Skin of body (tissue), 2 donors: Measurements from ENCODE around the gene GOSR1. TPM values are rescaled to one million over a fixed set of nuclear protein-coding genes. Genes with fewer than 3 reads are reported as not detected.
"Not testable (repeated sequence)": the region's sequence is repeated elsewhere in the genome, so short reads cannot be mapped to it uniquely, and the experiment has no call there.

Source experiments
- DNase-seq: peaks from one replicate; lab custom pipeline; 2025; lab: John Stamatoyannopoulos, UW
- total RNA-seq: library from RNA; depleted of rRNA; stranded (reverse); fragments of >200 nt; gene quantifications from one replicate; pipeline ENCODE4 v1.2.3, GENCODE V29; 2014

GOSR1 gene
- total RNA-seq, 1 donor from 2014 or later, result 26.0 TPM

GRCh38 chr17:30505868-30506417, 28.7 kb downstream of the GOSR1 start:
- DNase-seq, result no peak

DNA sequence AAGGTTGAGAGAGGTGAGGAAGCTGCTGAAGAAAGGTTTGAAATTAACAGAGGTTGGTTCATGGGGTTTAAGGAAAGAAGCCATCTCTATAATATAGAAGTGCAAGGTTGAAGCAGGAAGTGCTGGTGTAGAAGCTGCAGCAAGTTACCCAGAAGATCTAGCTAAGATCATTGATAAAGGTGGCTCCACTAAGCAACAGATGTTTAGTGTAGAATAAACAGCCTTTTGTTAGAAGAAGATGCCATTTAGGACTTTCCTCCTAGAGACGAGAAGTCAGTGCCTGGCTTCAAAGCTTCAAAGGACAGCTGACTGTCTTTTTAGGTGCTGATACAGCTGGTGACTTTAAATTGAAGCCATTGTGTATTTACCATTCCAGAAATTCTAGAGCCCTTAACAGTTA, 29.3 kb downstream of the GOSR1 start:
- DNase-seq, result no peak

DNA sequence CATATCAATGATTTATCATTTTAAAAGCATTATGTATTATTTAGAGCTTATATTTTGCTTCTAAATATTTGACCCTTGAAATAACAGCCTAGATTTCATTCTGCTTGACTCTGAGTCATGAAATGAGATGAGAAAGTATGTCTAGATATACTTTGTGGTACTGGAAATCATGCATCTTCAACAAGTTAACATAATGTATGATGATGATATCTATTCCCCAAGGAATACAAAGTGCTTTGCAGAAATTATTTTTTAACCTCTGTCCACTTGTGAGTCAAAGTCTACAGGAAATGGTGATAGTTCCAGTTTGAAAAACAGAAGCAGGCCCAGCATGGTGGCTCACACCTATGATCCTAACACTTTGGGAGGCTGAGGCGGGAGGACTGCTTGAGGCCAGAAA, 36.1 kb downstream of the GOSR1 start:
- DNase-seq, result no peak

DNA sequence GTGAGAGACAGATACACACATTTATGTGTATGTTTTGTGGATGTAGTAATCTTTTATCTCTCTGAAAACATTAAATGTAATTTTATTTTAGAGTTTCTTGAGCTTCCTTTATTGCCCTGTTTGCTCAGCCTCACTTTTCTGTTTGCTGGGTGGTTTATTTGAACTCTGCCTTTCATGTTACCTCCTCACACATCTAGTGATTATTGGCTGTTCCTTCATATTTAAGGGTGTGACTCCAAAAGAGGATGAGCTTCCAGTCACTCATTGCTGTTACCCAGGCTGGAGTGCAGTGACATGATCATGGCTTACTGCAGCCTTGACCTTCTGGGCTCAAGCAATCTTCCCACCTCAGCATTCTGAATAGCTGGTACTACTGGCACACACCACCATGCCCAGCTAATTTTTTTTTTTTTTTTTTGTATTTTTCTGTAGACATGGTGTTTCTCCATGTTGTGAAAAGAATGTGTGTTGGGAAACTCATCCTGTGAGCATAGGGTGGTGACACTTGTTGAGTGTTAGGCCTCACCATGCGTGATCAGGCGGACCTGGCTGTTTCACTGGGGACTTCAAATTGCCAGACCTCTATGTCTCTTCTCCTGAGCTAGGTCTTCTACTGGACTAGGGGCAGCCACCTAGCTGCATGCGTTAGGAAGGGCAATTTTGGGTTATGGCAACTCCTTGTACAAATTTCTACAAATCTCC, 37.8 kb downstream of the GOSR1 start:
- no peak for DNase-seq

DNA sequence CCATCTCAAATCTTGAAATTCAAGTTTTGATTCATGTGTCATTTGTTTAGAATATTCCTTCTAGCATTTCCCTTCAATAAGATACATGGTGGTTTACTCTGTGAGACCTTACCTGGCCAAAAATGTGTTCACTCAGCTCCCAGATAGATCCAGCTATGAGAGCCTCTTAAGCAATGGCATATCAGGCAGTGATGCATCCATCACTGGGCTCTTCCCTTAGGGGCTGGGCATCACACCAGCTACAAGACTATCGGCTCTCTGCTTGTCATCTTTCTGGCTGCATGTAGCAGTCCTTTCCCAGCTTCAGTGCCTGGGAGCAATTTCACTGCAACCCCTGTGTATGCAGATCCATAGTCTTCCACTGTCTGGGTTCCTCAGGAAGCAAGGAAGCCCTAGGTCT, 40.6 kb downstream of the GOSR1 start:
- no peak for DNase-seq

GRCh38 chr17:30519166-30519565, 42.0 kb downstream of the GOSR1 start:
- no peak for DNase-seq

DNA sequence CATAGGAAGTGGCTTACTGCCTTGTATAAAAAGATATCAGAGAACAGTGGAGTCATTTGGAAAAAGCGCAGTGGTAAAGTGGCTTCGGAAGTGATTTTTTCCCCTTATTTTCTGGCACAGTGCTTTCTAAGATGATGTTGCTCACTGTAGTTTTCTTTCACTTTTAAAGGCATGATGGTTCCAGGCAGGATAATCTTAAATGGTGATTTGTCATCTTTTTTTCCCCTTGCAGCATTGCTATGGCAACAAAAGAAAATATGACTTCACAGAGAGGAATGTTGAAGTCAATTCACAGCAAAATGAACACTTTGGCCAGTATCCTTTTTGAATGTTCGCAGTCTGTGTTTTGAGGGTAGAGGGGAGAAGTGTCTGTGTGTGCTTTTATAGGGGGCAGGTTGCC, 42.5 kb downstream of the GOSR1 start:
- peak; percentile 69 for DNase-seq

GRCh38 chr17:30520436-30520835, 43.2 kb downstream of the GOSR1 start:
- peak; percentile 71 for DNase-seq

- DNase-seq, result no peak
These were observed 43.7 kb downstream of the GOSR1 start for GRCh38 chr17:30520882-30521281.

DNA sequence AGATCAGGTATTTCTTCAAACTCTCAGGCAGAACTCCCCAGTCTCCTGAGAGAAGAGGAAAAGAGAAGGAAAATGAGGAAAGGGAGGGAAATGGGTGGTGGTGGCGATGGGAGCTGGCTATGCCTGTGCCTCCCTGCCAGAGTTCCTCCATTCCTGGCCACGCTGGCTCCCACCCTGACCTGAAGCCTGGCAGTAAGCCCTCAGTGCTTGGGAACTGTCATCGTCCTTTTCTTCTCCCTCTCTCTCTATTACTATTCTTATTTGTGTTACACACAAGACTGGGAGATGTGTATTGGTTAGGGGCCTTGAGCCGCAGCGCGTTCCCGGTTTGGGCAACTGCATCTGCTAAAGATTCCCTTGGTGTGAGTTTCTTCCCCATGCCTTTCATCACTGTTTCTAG, 44.6 kb downstream of the GOSR1 start:
- no peak for DNase-seq

GRCh38 chr17:30523236-30523635, 46.0 kb downstream of the GOSR1 start:
- not testable (repeated sequence) for DNase-seq

DNA sequence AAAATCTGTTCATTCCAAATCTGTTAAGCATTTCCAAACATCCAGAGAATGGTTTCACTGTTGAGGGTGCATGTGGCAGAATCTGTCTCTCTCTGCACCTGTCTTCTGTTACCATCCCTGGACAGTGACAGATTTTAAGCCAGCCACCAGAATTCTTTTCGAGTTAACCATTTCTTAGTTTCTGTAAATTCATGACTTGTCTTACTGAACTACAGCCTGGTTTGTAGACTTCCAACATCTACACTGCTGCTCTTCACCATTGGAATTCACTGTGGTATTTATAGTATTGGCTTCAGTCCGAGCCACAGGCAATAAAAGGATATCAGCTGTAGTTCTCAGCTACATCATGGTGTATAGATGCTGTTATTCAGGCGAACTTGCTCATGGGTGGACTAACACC, 47.6 kb downstream of the GOSR1 start:
- DNase-seq, result peak; percentile 35

DNA sequence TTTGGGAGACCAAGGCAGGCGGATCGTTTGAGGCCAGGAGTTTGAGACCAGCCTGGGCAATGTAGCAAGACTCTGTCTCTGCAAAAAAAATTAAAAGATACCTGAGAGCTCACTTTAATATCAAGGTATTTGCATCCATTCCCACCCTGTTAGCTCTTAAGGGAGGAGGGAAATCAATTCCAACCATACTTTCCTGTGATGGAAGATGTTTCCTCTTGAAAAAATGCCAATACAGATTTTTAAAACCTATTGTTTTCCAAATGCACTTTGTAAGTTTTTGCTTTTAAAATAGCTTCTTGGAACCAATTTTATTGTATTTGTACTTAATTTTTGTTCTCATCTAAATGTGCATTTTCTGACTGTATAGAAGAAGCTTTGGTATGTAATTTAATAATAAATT, 49.2 kb downstream of the GOSR1 start:
- no peak for DNase-seq

DNA sequence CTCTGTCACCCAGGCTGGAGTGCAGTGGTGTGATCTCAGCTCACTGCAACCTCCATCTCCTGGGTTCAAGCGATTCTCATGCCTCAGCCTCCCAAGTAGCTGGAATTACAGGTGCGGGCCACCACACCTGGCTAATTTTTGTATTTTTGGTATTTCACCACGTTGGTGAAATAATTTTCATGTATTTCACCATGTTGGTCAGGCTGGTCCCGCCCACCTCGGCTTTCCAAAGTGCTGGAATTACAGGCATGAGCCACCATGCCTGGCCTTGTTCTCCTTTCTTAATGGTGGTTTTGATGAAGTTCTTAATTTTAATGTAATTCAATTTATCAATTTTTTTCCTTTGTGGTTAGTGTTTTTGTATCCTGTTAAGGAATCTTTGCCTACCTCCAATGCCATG, 51.5 kb downstream of the GOSR1 start:
- DNase-seq, result not testable (repeated sequence)

- no peak for DNase-seq
These were observed 53.3 kb downstream of the GOSR1 start for GRCh38 chr17:30530346-30531025.

GRCh38 chr17:30532871-30533270, 55.7 kb downstream of the GOSR1 start:
- no peak for DNase-seq

DNA sequence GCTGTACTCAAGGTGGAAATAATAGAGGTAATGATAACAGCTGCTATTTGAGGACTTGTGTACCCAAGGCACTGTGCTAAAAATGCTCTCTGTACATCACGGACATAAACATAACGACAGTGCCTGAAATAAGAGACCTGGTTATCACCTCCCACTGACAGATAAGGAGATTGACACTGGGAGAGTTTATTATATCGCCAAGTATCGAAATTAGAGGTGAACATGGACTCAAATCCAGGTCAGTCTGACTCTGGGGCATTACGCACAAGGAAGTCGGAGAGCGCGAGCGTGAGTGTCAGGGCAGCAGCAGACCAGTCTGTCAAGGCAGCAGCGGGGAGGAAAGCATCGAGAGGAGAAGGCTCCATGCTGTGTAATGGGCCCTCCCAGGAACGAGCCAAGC, 57.1 kb downstream of the GOSR1 start:
- no peak for DNase-seq

DNA sequence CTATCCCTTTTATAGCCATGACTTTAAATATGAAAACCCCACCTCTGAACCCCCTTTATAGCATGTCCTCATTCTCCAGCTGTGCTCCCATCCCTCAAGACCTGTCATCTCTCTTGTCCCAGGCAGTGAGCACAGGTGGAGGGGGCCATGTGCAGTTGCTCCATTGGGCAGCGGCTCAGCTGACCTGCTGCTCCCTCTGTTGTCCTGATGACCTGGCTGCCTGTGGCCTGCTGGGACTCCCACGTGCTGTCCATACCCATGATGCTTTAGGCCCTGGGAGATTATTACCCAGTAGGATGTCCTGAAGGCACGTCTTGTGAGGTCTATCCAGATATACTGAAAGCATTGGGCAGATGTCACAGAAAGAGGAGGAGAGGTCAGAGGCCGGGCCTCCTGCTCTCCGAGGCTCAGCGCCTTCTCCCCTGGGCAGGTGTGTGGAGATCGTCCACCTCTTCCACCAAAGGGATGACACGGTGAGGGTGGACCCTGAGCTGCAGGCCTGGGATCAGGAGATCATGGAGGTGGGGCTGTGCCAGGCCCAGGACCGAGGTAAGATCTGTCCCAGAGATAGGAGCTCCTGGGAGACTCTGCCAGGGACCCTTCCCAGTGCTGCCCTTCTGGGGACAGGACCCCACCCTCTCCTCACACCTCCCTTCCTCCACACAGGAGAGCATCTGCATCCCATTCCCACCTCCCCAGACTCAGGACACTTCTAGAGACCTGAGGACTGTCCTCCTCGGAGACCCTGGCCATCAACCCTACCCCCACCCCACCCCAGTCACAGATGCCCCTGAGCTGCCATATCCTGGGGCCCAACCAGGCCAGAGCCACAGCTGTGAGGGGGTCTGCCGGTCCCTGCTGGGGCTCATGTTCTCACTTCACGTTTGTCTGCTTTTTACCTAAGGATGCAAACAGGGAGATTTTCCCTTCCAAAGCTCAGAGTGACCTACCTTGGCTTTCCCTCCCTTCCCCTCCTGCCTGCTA, 58.0 kb downstream of the GOSR1 start:
- no peak for DNase-seq

DNA sequence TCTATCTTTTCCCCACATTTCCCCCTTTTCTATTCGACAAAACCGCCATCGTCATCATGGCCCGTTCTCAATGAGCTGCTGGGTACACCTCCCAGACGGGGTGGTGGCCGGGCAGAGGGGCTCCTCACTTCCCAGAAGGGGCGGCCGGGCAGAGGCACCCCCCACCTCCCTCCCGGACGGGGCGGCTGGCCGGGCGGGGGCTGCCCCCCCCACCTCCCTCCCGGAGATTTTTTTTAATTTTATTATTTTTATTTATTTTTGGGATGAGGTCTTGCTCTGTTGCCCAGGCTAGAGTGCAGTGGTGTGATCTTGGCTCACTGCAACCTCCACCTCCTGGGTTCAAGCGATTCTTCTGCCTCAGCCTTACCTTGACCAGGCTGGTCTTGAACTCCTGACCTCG, 59.6 kb downstream of the GOSR1 start:
- DNase-seq, result not testable (repeated sequence)

DNA sequence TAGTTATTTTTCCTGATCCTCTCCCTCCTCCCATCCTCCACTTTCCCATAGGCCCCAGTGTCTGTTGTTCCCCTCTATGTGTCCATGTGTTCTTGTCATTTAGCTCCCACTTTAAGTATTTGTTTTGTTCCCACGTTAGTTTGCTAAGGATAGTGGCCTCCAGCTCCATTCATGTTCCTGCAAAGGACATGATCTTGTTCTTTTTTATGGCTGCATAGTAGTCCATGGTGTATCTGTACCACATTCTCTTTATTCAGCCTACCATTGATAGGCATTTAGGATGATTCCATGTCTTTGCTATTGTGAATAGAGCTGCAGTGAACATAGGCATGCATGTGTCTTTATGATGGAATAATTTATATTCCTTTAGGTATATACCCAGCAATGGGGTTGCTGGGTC, 60.5 kb downstream of the GOSR1 start:
- not testable (repeated sequence) for DNase-seq

DNA sequence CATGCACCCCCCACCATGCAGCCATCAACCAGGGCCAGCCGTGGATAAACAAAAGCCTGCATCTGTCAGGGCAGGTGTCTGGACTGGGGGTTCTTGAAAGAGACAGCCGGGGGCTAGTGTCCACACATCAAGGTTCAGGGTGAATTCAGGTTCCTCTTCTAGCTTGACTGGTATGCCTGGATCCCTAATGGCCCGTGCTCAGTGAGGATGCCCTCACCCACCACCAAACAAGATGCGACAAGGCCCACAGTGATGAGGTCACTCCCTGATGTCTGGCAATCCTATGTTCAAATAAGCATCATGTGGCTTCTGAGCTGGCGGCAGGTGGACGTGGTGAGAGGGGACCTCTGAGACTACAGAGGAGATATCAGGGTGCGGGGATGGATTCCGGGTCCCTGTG, 64.6 kb downstream of the GOSR1 start:
- no peak for DNase-seq

DNA sequence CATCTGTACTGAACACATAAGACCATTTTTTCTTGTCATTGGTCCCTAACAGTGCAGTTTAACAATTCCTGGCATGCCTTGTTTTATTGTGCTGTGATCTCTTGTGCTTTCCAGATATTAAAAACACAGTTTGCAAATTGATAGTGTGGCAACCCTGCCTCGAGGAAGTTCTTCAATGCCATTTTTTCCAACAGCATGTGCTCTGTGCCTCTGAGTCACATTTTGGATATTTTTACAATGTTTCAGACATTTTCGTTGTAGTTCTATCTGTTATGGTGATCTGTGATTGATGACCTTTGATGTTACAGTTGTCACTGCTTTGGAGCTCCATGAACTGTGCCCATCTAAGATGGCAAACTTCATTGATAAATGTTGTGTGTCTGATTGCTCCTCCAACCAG, 66.2 kb downstream of the GOSR1 start:
- no peak for DNase-seq
